Hepatocyte (in vitro differentiated cells): ENCODE measurements around the gene SH3PXD2B.

ENCODE experiments used
- EZH2 ChIP-seq: fragments of 200-600 bp; sonication (generic); IDR thresholded peaks from 2 replicates; pipeline ENCODE4 v1.6.1; 2016; ENCODE audit warnings: antibody characterized with exemption, mild to moderate bottlenecking, borderline replicate concordance
- EZH2phosphoT487 ChIP-seq: fragments of 200-600 bp; sonication (generic); IDR thresholded peaks from one replicate; pipeline ENCODE4 v1.6.1; 2018; ENCODE audit warnings: antibody characterized with exemption, mild to moderate bottlenecking, low read depth, moderate library complexity; ENCODE audit not compliant: unreplicated experiment, severe bottlenecking

DNA sequence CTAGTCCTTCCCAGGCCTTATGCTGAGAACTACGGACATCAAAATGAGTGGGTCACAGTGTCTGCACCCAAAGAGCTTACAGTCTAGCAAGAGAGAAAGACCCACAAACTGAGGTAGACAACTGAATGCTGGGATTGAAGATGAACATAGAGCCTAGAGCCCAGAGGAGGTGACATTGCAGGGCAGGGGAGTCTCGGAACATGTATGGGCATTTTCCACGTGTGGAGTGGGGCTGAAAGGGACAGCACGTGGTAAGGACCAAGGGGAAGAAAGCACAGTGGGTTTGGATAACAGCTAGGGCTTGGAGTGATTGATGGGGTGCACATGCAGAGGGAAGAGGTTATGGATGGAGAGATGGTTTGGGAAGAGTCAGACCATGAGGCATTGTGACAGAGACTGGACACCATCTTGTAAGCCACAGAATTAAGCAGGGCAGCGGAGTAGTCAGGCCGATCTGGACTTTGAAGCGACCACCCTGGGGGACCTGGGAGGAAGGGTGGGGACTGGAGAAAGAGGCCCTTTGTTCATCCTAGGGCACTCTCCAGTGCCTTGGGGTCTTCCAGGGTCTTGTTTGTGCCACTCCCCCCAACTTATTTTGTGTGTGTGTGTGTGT, 47.5 kb upstream of the SH3PXD2B start:
- no peak for TF ChIP-seq EZH2
- no peak for TF ChIP-seq EZH2phosphoT487
